Measurements from ENCODE around the gene DOCK10. TPM values are rescaled to one million over a fixed set of nuclear protein-coding genes. Genes with fewer than 3 reads are reported as not detected.

The DOCK10 gene
- total and polyA plus RNA-seq, 9 of the 15 experiments (the other 6 are each of a cell fraction or from before 2014, with no cell fraction given): 0.01 to 0.87 (median 0.18) TPM

GRCh38 chr2:224948005-224948404 lies 94.3 kb downstream of the DOCK10 start:
- H3K9ac ChIP-seq (ENCODE audit: insufficient read depth in 1 of 2, low read depth in 2 of 2, low read length in 2 of 2): no peak overlapping the region
- H3K27me3 ChIP-seq (ENCODE audit: control insufficient read depth in 2 of 2, insufficient read depth in 2 of 2, low read length in 2 of 2): no peaks in the 10 kb centered on the region
- no peaks in the 10 kb centered on the region for H3K79me2 ChIP-seq (ENCODE audit: control insufficient read depth, insufficient read depth, low read length)
- H3K9me1 ChIP-seq (ENCODE audit: control insufficient read depth, insufficient read depth, low read length): no peaks in the 10 kb centered on the region
- H3K4me1 ChIP-seq (replicated peaks in 1 of 2; ENCODE audit: control insufficient read depth in 2 of 2, insufficient read depth in 2 of 2, low read length in 2 of 2): no peaks in the 10 kb centered on the region
- intact Hi-C loops (cut with micrococcal nuclease) (no loop called here), in situ Hi-C loops (cut with MboI) (no loop called here)
- BruUV-seq (replicated peaks): no TSS peak
- FAIRE-seq (no peak), DNase-seq (ENCODE audit: extremely low read depth in 1 of 4, low spot score in 3 of 4) (no peak), ATAC-seq (no peak)
- TF ChIP-seq KLF6 (CRISPR knock-in tag; IDR thresholded peaks at IDR 0.05; ENCODE audit: borderline replicate concordance) (no peak), PCBP1 (IDR thresholded peaks at IDR 0.05; ENCODE audit: low read depth, low read length, poor library complexity, severe bottlenecking) (no peak), MYNN (IDR thresholded peaks at IDR 0.05) (no peak), MYNN (CRISPR knock-in tag; IDR thresholded peaks at IDR 0.05) (no peak), XRCC3 (IDR thresholded peaks at IDR 0.05) (no peak), SIX5 (IDR thresholded peaks at IDR 0.05; ENCODE audit: borderline replicate concordance in 1 of 2, insufficient read depth in 1 of 2, low read depth in 1 of 2, low read length in 2 of 2) (no peak), ZNF253 (CRISPR knock-in tag; conservative IDR thresholded peaks at IDR 0.05) (no peak), ZMIZ1 (IDR thresholded peaks at IDR 0.05; ENCODE audit: low read depth in 2 of 2, low read length in 2 of 2) (no peak), ZEB2 (IDR thresholded peaks at IDR 0.05) (no peak), MEF2A (IDR thresholded peaks at IDR 0.05; ENCODE audit: control insufficient read depth, low read depth, low read length) (no peak), SOX6 (IDR thresholded peaks at IDR 0.05) (no peak)
- TF ChIP-seq, protein P1, sequence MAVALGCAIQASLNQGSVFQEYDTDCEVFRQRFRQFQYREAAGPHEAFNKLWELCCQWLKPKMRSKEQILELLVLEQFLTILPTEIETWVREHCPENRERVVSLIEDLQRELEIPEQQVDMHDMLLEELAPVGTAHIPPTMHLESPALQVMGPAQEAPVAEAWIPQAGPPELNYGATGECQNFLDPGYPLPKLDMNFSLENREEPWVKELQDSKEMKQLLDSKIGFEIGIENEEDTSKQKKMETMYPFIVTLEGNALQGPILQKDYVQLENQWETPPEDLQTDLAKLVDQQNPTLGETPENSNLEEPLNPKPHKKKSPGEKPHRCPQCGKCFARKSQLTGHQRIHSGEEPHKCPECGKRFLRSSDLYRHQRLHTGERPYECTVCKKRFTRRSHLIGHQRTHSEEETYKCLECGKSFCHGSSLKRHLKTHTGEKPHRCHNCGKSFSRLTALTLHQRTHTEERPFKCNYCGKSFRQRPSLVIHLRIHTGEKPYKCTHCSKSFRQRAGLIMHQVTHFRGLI (CRISPR knock-in tag; IDR thresholded peaks at IDR 0.05): no peak
- TF ChIP-seq, protein P2, sequence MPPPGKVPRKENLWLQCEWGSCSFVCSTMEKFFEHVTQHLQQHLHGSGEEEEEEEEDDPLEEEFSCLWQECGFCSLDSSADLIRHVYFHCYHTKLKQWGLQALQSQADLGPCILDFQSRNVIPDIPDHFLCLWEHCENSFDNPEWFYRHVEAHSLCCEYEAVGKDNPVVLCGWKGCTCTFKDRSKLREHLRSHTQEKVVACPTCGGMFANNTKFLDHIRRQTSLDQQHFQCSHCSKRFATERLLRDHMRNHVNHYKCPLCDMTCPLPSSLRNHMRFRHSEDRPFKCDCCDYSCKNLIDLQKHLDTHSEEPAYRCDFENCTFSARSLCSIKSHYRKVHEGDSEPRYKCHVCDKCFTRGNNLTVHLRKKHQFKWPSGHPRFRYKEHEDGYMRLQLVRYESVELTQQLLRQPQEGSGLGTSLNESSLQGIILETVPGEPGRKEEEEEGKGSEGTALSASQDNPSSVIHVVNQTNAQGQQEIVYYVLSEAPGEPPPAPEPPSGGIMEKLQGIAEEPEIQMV (tag; conservative IDR thresholded peaks at IDR 0.05; ENCODE audit: low read depth): no peak
- H3K27ac ChIP-seq (ENCODE audit: extremely low read depth, low read depth, low read length): no peak overlapping the region
- POLR2A ChIA-PET: no interaction called here
- H3K4me3 ChIP-seq: no peak overlapping the region
- H3K36me3 ChIP-seq (ENCODE audit: control insufficient read depth, insufficient read depth, low read length): no peaks in the 10 kb centered on the region
- no peak overlapping the region for H2AFZ ChIP-seq (ENCODE audit: low read depth, low read length)
- no peaks in the 10 kb centered on the region for H4K20me1 ChIP-seq (replicated peaks; ENCODE audit: control insufficient read depth, insufficient read depth, low read length)
- H3K9me3 ChIP-seq (replicated peaks; ENCODE audit: control insufficient read depth, insufficient read depth, low read depth, low read length): no peaks in the 10 kb centered on the region
- CTCF ChIA-PET (ENCODE audit: low intra/inter-chr PET ratio): no interaction called here
- no peak overlapping the region for H3K4me2 ChIP-seq (ENCODE audit: insufficient read depth, low read length)

Data from K562 (cell line).